ENCODE data around the gene SPART. TPM values are rescaled to one million over a fixed set of nuclear protein-coding genes. Genes with fewer than 3 reads are reported as not detected.
"Not testable (repeated sequence)": the region's sequence is repeated elsewhere in the genome, so short reads cannot be mapped to it uniquely, and the experiment has no call there.

The SPART gene
- total and polyA plus RNA-seq, 8 donors: 59.1 to 111 (median 91.9) TPM

- no peak overlapping the region for H3K4me3 ChIP-seq
- peaks cover 5 to 50% of the 10 kb centered on the region in 2 donors for H3K4me1 ChIP-seq
- peaks cover 0 to 6% of the 10 kb centered on the region in 2 donors for H3K27me3 ChIP-seq
- TF ChIP-seq CTCF (IDR thresholded peaks at IDR 0.05): no peak
- intact Hi-C loops (cut with DNase I): no loop called here
- H3K27ac ChIP-seq: no peak overlapping the region
- no peaks in the 10 kb centered on the region for H3K9me3 ChIP-seq
- no peak for ATAC-seq
- no peaks in the 10 kb centered on the region for H3K36me3 ChIP-seq
- DNase-seq: no peak
These were observed 3.5 kb downstream of the SPART start for GRCh38 chr13:36342715-36343114.

GRCh38 chr13:36341718-36342117, 4.5 kb downstream of the SPART start:
- intact Hi-C loops (cut with DNase I): no loop called here
- Histone ChIP-seq H3K4me1 (peaks cover 5 to 44% of the 10 kb centered on the region in 2 donors), H3K36me3 (no peaks in the 10 kb centered on the region), H3K27ac (no peak overlapping the region), H3K4me3 (no peak overlapping the region), H3K9me3 (no peaks in the 10 kb centered on the region), H3K27me3 (peaks cover 0 to 6% of the 10 kb centered on the region in 2 donors)
- DNase-seq (no peak), ATAC-seq (no peak)
- no peak for TF ChIP-seq CTCF (IDR thresholded peaks at IDR 0.05)

GRCh38 chr13:36339600-36340155, 6.5 kb downstream of the SPART start:
- Histone ChIP-seq H3K36me3 (peaks cover 0 to 9% of the 10 kb centered on the region in 2 donors), H3K9me3 (no peaks in the 10 kb centered on the region), H3K27me3 (no peaks in the 10 kb centered on the region), H3K27ac (no peak overlapping the region), H3K4me3 (no peak overlapping the region), H3K4me1 (peaks cover 3 to 56% of the 10 kb centered on the region in 2 donors)
- intact Hi-C loops (cut with DNase I): no loop called here
- DNase-seq (no peak), ATAC-seq (no peak)
- no peak for TF ChIP-seq CTCF (IDR thresholded peaks at IDR 0.05)

GRCh38 chr13:36337938-36338641, 8.1 kb downstream of the SPART start:
- intact Hi-C loops (cut with DNase I): no loop called here
- ATAC-seq (no peak), DNase-seq (no peak)
- Histone ChIP-seq H3K27me3 (no peaks in the 10 kb centered on the region), H3K4me1 (peaks cover 0 to 49% of the 10 kb centered on the region in 2 donors), H3K9me3 (no peaks in the 10 kb centered on the region), H3K36me3 (peaks cover 0 to 9% of the 10 kb centered on the region in 2 donors), H3K4me3 (no peak overlapping the region), H3K27ac (no peak overlapping the region)
- TF ChIP-seq CTCF (IDR thresholded peaks at IDR 0.05): no peak

- no peak overlapping the region for H3K4me3 ChIP-seq
- no peaks in the 10 kb centered on the region for H3K9me3 ChIP-seq
- ATAC-seq (no peak), DNase-seq (no peak)
- intact Hi-C loops (cut with DNase I): no loop called here
- H3K27me3 ChIP-seq: no peaks in the 10 kb centered on the region
- peaks cover 0 to 32% of the 10 kb centered on the region in 2 donors for H3K4me1 ChIP-seq
- H3K36me3 ChIP-seq: peaks cover 0 to 45% of the 10 kb centered on the region in 2 donors
- no peak overlapping the region for H3K27ac ChIP-seq
- TF ChIP-seq CTCF (IDR thresholded peaks at IDR 0.05): no peak
These were observed 13.2 kb downstream of the SPART start for GRCh38 chr13:36332986-36333385.

- DNase-seq; ATAC-seq; H3K9me3 ChIP-seq; H3K4me3 ChIP-seq; H3K27ac ChIP-seq; intact Hi-C loops (cut with DNase I); H3K27me3 ChIP-seq: not testable (repeated sequence)
- peaks cover 0 to 52% of the 10 kb centered on the region in 2 donors for H3K36me3 ChIP-seq
- H3K4me1 ChIP-seq: peaks cover 0 to 28% of the 10 kb centered on the region in 2 donors
These were observed 13.9 kb downstream of the SPART start for GRCh38 chr13:36332255-36332654.
